ENCODE measurements around the gene APOA4.
"Not testable (repeated sequence)": the region's sequence is repeated elsewhere in the genome, so short reads cannot be mapped to it uniquely, and the experiment has no call there.

The APOA4 gene

DNA sequence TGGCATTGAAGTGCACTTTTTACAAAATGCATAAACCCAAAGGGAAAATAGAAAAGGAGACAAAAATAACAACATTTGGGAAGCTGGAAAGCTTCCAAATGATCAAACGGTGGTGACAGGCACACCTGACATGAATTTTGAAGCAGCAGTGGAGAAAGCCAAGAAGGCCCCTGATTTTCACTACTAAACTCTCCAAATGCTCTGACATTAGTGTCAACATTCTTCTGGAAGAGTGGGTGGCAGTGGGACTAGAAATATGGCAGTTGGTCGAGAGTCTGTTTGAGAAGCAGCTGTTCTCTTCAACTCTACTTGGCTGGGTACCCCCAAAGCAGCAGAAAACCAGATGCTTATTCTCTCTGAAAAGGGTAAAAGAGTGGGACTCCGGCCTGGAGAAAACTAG is 19.1 kb downstream of the APOA4 start:
- DNase-seq: no peak

DNA sequence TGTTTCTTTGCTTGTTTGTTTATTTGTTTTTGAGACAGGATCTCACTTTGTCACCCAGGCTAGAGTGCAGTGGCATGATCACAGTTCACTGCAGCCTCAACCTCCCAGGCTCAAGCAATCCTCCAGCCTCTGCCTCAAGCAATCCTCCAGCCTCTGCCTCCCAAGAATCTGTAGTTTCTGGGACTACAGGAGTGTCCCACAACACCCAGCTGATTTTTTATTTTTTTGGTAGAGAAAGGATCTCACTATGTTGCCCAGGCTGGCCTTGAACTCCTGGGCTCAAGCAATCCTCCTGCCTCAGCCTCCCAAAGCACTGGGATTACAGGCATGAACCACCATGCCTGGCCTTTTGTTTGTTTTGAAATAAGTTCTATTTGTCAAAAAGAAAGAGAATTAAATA is 21.4 kb downstream of the APOA4 start:
- not testable (repeated sequence) for DNase-seq

DNA sequence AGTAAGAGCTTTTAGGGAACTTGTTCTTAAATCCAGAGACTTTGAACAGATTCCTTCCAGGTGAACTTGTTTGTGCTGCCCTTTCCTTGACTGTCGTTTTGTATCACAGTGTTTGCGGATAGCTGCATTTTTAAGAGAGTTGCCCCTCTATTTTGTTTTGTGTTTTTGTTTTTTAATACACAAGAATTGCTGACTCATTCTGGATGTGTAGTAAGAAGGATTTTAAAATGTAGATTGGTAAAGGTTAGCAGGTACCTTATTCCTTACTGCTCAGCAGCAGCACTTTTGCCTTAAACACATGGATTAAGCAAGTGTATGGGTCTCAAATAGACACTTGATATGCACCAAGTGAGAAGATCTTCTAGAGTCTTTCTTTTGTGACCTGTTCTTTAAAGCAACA is 22.5 kb downstream of the APOA4 start:
- no peak for DNase-seq

DNA sequence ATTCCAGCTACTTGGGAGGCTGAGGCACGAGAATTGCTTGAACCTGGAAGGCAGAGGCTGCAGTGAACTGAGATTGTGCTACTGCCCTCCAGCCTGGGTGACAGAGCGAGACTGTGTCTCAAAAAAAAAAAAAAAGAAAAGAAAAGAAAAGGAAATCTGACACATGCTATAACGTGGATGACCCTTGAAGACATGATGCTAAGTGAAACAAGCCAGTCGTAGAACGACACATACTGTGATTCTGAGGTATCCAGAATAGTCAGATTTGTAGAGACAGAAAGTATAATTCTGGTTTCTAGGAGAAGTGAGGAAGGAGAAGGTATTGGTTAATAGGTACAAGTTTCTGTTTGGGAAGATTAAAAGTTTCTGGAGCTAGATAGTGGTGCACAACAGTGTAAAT is 24.7 kb downstream of the APOA4 start:
- no peak for DNase-seq

DNA sequence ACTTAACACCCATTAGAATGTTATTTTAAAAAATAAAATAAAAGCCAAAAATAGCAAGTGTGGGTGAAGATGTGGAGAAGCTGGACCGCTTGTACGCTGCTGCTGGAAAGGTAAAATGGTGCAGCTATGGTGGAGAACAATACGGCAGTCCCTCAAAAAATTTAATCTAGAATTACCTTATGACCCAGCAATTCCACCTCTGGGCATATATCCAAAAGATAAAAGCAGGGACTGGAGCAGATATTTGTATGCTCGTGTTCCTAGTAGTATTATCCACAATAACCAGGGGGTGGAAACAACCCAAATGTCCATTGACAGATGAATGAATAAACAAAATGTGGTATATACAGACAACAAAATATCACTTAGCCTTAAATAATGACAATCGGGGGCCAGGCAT is 25.3 kb downstream of the APOA4 start:
- no peak for DNase-seq

DNA sequence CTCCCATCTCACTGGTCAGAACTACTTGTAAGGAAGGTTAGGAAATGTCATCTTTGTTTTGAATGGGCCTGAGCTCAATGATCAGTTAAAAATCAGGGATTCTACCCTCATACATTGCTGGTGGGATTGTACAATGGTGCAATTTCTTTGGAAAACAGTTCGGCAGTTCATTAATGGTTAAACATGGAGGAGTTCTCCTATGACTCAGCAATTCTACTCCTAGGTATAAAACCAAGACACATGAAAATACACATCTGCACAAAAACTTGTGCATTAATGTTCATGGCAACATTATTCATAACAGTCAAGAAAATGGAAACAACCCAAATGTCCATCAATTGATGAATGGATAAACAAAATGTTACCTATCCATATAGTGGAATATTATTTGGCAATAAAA is 26.6 kb downstream of the APOA4 start:
- no peak for DNase-seq

DNA sequence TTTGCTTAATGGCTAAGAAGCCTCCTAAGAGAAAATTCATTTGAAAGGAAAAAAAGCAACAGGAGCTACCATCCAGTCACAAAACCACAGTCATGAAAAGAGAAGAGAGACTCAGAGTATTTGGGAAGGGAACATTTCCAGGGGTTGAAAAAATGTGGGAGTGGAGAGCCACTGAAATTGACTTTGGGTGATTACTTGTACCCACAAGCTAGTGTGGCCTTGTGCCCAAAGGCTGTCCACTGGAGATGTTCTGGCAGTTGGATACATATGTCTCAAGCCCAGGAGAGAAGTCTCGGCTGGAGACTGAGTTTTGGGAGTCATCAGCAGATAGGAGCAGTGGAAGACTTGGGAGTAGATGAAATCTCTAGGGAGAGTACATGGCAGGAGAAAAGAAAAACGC is 28.3 kb downstream of the APOA4 start:
- no peak for DNase-seq

DNA sequence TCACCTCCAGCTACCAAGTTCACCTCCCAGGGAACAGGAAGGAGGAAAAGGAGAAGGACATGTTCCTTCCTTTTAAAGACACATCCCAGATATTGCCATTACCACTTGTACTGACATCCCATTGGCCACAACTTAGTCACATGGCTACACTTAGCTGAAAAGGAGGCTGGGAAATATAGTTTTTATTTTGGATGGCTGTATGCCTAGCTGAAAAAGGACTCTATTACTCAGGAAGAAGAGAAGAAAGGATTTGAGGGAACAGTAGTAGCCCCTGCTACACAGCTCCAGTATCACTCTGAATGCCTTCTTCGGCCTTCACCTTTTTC is 29.4 kb downstream of the APOA4 start:
- DNase-seq: no peak

DNA sequence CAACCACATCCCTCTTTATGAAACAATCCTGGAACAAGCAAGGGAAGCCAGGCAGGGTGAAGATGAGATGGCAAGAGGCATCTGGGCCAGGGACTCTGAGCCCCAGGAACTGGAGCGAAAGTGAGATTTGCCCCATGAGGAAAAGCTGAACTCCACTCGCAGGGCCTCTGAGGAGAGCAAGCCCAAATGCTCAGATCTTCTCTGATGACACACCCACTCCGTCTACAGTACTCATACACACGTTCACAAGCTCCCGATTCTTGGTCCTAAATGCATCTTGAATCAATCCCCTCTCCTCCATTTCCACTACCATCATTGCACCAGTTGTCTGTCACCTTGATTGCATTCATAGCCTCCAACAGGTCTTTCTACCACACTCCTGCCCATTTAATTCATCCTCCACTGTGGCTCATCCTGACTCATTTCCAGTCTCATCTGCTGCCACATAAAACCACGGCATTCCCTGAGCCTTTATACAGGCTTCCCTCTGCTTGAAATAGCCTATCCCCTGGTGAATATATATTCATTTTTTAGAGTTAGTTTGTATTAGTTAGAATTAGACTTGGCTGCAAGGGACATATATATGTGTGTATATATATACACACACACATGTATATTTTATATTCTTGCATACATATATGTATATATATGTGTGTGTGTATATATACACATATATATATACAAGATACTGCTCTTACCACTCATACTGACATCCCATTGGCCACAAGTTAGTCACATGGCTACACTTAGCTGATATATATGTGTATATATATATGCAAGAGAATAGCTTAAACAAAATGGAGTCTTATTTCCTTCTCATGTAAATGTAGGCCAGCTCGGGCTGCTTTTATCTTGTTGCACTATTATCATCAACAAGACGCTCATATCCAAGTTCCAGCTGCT is 30.0 kb downstream of the APOA4 start:
- no peak for DNase-seq

- no peak for DNase-seq
These were observed 30.8 kb downstream of the APOA4 start for GRCh38 chr11:116792144-116792868.

DNA sequence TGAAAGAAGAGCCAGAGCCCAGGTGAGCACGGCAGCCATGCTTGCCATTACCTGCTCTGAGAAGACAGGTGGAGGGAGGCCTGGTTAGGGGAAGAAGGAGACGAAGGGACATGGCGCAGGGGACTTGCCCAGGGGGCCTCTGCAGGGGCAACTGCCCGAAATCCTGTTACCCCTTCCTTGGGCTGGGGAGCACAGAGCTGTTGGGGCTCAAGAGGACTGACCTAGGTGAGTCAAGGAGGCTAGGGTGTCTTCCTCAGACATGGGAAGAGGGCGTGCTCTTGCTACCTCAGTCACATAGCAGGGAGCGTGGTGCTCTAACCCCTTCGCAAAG is 31.3 kb downstream of the APOA4 start, which contains the start of gene APOA5:
TSS of gene APOA5 (minus strand) at position 67 of the 331 bp plus-strand sequence. CDS start at position 48, 19 bp downstream.
- DNase-seq: no peak

DNA sequence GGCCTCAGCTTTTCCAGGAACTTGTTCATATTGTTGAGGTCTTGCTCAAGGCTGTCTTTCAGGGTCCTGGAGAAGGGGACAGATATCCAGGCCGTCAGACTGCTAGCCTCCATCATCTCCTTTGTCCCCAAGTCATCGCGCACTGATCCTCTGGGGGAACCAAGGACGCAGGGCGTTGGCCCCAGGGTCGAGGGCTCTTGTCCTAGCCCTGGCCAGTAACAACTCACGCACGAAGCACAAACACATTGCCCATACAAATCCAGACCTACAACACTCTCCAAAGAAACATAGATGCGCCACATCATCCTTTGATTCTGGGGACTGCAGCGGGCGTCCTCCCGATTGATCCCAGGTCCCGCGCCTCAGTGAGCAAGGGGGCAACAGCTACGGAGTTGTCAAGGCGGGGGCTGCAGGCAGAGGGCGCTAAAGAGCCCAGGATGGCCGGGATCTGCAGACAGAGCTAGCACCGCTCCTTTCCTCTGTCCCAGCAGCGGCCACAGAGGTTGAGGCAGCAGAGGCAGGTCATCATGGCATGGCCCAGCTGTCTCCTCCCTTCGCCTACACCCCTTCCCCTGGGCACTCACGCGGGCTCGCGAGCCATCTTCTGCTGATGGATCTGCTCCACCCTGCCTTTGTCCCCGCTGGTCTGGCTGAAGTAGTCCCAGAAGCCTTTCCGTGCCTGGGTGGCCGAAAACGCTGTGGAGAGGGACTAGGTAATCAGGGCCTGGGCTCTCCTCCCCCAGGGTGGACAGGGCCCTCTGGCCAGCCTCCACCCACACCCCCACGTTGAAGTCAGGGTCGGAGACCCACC is 31.9 kb downstream of the APOA4 start:
- peak in 52 of 56 donors; percentile 1 to 90 (median 60) for DNase-seq

DNA sequence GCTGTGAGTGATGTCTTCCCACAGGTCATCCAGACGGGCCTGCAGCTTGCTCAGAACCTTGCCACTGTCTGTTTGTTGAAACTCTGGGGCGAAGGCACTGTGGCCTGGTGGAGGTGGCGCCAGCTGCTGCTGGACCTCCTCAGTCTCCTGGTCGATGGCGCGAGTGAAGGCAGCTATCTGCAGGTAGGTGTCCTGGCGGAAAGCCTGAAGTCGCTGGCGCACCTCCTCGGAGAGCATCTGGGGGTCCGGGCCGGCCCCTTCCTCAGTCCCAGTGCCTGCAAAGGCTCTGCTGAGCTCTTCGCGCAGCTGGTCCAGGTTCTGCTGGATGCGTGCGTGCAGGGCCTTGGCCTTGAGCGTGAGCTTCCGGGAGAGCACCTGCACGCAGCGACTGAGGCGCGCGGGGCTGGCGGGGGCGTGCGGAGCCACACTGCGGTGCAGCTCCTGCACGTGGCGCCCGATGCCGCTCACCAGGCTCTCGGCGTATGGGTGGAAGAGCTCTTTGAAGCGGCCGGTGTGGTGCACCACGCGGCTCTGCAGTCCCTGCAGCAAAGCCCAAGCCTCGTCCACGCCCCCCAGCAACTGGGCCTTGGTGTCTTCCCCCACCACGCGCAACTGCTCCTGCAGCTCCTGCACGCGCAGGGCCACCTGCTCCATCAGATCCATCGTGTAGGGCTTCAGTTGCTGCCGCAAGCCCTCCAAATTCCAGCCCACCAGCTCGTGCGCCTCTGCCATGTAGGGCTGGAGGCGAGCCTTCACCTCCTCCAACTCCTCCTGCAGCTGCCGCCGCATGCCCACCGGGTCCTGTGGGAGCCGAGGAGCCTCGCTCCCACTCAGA is 32.7 kb downstream of the APOA4 start:
- DNase-seq: no peak

DNA sequence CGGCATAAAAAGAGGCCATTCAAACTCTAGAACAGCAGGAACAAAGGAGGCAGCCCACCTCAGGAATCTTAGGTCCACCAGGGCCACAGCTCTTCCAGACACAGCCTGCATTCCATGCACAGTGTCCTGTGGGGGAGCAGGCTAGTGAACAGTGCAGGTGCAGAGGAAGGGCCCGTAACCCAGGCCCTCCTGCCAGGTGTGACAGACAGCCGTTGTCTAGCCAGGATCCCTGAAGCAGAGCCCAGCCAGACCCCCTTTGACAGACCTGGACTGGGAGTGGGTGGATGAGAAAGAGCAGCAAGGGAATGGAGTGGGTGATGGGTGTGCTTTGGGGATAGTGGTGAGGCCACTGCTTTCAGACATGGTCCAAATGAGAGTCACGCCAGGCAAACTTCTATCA is 34.1 kb downstream of the APOA4 start:
- no peak for DNase-seq

GRCh38 chr11:116788534-116788933 is 34.6 kb downstream of the APOA4 start:
- DNase-seq: no peak

DNA sequence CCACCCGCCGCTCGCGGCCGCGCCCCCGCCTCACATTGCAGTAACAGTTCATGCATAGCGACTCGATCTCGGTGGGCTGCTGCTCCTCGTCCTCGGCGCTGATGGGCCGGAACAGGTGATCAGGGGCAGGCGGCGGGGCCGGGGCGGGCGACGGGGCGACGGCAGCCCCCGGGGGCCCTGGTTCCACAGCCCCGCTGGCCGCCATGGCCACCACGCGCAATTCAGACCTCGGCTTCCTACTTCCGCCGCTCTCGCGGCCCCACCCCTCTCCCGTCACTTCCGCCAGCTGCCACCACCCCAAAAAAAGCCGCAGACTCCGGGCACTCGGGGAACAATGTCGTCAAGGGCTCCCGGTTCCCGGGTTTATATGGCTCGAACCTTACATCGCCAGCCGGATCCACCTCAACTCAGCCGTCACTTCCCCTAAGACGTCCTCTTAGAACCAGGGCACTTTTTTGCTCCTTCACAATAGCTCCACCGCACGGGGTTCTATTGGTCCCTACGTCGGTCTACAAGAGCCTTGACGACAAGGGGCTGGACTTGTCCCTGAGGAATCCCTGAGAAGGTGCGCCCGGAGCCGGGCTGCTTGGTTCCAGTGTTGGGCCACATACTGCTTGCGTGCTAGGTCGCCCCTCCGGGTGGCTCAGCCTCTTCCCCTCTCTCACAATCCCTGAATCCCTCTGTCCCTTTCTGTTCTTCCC is 35.2 kb downstream of the APOA4 start, which contains the start of gene ZPR1:
TSS of gene ZPR1 (minus strand) at position 238 of the 701 bp plus-strand sequence. CDS start at position 205, 33 bp downstream.
- DNase-seq: peak in 55 of 56 donors; percentile 25 to 87 (median 71)

DNA sequence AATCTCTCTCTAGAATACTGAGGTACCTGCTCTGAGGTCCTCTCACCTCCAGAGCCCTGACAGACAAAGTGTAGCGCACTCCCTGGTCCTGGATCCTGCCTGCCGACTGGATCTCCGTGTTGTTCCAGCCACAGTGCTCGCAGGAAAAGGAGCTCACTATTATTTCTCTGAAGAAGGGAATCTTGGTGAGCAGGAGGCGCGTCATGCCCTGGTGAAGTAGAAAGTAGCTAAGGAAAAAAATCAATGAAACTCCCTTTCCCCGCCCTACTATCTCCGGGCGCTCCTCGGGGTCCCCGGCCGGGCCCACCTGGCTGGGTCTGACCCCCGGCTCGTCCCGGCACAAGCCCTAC is 35.7 kb downstream of the APOA4 start:
- DNase-seq: no peak

- DNase-seq: no peak
These were observed 36.1 kb downstream of the APOA4 start for GRCh38 chr11:116786966-116787365.

DNA sequence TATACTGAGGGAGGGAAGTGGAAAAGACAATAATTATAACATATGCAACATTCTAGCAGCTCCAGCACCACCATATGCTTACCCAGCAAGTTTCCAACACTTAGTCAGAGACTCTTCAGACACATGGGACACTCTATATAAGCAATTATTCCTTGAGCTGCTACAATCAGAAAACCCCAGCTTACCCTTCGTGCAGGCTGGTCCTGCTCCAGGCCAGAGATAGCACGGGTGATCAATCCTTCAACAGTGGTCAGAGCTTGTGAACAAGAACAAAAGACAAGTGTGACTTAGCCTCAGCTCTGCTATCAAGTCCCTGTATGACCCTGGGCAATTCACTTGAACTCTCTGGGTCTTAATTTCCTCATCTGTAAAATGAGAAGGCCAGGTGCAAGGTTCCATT is 36.8 kb downstream of the APOA4 start:
- DNase-seq: no peak

- no peak for DNase-seq
These were observed 40.4 kb downstream of the APOA4 start for GRCh38 chr11:116782728-116783127.

Measured in amygdala (tissue), 56 donors.